NCI-H1048 (cell line): ENCODE data around the gene AGK.

Source experiments
- DNase-seq: peaks from one replicate; lab custom pipeline; 2025; lab: John Stamatoyannopoulos, UW

AGK gene, protein sequence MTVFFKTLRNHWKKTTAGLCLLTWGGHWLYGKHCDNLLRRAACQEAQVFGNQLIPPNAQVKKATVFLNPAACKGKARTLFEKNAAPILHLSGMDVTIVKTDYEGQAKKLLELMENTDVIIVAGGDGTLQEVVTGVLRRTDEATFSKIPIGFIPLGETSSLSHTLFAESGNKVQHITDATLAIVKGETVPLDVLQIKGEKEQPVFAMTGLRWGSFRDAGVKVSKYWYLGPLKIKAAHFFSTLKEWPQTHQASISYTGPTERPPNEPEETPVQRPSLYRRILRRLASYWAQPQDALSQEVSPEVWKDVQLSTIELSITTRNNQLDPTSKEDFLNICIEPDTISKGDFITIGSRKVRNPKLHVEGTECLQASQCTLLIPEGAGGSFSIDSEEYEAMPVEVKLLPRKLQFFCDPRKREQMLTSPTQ

GRCh38 chr7:141551094-141551781 is at the start of gene AGK:
AGK (plus strand) TSS chr7:141551410; CDS start chr7:141555467, 4,057 bp downstream.
- DNase-seq: no peak

- no peak for DNase-seq
Measured at GRCh38 chr7:141501451-141501850, 49.8 kb upstream of the AGK start.

GRCh38 chr7:141511316-141511675 is 39.9 kb upstream of the AGK start:
- DNase-seq: no peak

- no peak for DNase-seq
Measured at GRCh38 chr7:141511676-141512396, 39.4 kb upstream of the AGK start.

DNA sequence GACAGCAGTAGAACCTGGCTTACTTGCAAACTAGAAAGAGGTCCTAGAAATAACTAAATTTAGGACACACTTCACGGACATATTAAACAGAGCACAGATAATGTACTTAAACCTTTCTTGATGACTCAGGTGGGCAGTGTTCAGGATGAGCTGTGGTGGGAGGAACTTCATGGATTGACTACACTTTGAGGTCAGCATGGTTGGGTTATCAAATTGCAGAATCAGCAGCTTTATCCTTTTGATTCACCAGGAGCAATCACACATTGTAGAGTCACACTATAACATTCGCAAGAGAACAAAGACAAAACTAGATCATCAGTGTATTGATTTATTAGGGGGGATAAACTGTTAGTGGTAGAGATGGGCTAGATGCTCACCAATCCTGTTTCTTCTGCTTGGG is 38.6 kb upstream of the AGK start:
- DNase-seq: no peak

DNA sequence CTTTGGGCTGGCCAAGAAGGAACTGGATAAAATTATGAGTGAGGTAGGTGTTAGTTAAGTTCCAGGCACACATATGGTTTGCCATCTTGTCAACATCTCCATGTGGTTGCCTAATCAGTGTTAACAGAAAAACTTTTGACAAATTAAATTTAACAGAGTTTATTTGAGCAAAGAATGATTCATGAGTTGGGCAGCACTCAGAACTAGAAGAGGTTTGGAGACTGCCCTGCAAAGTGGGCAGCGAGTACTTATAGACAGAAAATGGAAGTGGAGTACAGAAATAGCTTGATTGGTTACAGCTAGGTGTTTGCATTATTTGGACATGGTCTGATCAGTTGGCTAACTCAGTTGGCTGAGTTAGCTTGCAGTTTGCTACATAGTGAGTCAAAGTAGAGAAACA is 37.5 kb upstream of the AGK start:
- no peak for DNase-seq

DNA sequence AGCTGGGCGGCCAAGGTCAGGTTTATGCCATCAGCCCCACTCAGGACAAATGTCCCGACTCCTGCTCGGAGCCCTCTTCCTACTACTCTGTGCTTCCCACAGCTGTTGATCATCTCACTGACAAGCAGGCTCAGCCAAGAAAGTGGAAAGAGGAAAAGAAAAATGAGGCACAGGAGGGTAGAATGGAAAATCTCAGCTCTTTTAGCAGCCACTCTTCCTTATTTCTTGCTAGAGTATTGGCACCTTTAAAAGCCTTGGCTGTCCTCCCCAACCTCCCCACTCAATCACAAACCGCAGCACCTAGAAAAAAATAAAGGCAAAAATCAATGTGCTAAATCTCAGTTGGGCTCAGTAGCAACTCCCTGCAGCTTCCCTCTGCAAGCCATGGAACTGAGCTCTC is 35.3 kb upstream of the AGK start:
- no peak for DNase-seq

- no peak for DNase-seq
Measured at GRCh38 chr7:141519623-141520022, 31.6 kb upstream of the AGK start.

DNA sequence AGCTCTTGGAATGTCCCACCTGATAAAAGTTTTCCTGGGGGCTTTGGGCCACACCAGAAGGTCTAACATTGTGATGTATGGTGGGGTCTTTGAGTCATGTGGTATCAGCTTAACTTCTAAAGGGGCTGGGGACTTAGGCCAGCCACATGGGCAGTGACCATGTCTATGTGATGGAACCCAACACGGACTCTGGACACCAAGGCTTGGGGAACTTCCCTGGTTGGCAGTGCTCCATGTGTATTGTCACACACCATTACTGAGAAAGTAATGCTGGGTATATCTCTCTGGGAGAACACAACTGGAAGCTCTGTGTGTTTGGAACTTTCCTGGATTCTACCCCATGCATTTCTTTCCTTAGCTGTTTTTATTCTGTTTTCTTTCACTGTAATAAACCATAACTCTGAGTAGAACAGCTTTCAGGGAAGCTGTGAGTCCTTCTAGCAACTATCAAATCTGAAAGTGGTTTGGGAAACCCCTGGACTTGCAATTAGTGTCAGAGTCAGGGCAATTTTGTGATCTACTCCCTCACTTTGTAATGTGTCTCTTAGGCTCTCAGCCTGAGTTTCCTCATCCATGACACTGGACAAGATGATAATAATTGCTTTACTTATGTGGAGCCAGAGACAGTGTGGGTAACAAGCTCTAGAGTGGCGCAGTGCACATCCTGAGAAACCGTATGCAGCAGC is 28.4 kb upstream of the AGK start:
- DNase-seq: no peak

DNA sequence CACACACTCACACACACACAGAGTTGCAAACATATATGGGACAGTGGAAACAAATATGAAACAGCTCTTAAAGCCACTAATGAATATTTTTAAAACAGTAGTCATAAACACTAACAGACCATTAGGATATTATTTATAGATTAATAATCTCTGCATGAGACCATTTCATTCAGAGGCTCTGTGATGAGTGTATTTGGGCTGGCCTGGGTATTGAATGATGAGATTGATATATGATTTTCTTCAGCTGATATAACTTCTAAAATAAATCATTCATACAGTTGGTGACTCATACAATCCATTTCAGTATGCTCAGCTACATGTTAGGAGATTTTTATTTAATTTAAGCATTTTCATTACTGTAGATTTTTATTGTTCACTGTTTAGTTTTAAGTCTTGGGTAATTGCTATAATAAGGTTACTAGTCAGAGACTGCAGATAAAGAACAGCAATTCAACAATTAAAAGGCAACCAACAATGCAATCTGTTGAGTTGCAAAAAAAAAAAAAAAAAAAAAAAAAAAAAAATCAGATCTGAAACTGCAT is 25.2 kb upstream of the AGK start:
- DNase-seq: no peak

DNA sequence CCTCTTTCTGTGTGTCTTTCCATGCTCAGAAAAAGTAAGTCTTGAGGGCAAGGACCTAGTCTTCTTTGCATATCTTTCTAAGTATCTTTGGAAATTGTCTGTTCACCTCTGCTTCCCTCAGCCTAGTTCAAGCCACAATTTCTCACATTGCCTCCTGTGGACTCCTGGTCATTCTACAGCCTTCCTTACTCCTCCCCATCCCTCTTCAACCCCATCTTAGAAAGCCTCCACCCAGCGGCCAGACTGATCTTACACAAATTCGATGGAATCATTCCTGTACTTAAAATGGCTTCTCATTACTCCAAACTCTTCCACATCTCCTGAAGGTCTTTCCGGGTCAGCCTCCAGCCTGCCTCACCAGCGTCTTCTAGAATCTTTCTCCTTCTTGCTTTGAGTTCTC is 24.1 kb upstream of the AGK start:
- DNase-seq: no peak

- no peak for DNase-seq
Measured at GRCh38 chr7:141528399-141528798, 22.8 kb upstream of the AGK start.

GRCh38 chr7:141533149-141533949 is 17.9 kb upstream of the AGK start:
- DNase-seq: peak; percentile 23

- DNase-seq: no peak
Measured at GRCh38 chr7:141534757-141535737, 16.2 kb upstream of the AGK start.

DNA sequence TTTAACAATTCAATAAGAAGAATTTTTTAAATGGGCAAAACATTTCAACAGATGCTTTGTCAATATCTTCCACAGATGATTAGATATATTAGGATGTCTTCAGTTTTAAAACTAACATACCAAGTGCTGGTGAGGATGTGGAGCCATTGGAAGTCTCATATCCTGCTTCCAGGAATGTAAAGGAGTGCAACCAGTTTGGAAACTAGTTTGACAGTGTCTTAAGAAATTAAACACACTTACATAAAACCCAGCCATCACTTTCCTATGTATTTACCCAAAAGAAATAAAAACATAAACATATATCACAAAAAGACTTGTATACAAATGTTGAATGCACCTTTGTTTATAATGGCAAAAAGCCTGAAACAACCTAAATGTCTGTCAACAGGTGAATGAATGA is 13.3 kb upstream of the AGK start:
- DNase-seq: no peak

GRCh38 chr7:141541375-141541774 is 9.8 kb upstream of the AGK start:
- DNase-seq: no peak

DNA sequence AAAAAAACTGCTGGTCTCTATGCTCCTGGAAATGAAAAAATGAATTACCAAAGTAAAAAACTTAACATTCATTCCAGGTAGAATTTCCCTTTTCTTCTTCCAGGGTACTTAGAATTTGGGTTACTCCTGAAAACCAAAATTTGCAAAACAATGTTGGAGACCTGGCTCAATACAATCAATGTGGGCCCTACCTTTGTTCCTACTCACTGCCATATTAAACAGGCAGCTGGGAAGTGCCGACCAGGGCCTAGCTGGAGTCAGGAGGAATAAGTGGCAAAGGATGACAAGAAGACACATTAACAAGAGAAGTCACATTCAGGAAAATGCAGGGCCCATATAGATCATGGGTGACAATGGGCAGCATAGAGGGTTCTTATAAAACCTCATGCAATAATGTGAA is 6.4 kb upstream of the AGK start:
- no peak for DNase-seq

GRCh38 chr7:141549582-141549981 is 1.6 kb upstream of the AGK start:
- no peak for DNase-seq

DNA sequence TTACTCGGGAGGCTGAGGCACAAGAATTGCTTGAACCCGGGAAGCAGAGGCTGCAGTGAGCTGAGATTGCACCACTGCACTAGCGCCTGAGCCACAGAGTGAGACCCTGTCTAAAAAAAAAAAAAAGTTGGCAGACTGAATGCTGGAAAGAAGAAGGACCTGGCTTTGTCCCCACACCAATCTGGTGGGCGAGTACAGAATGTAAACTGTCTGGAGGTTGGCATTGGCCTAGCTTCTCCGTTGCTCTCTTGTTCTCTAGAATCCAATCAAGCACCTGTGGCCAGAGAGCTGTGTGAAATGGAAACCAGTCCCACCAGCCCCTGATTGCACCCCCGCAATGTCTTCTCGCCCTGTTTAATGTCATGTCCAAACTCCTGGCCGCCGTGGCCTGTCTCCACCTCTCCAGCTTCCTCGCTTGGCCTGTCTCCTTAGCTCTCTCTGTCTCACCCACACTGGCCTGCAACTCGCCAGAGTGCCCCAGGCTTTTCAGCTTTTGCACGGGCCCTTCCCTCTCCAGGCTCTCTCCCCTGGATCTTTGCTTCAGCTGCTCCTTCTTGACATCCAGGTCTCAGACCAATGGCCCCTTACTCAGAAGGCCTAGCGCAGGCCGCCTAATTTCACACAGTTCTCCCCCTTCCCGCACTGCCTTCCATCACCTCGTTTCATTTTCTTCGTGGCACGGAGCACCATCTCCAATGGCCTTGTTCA is 670 bp upstream of the AGK start:
- no peak for DNase-seq
